Vagina (tissue), 2 donors: ENCODE data around the gene NAP1L4.

Experiments
- POLR2A ChIP-seq, 2 donors: fragments of 450-650 bp; IDR thresholded peaks; one replicate each; pipeline ENCODE4 v1.6.1; 2017; ENCODE audit warnings: antibody characterized with exemption in 2 of 2, mild to moderate bottlenecking in 2 of 2, moderate library complexity in 2 of 2
- TF ChIP-seq, protein P1 (sequence below), 3 experiments: fragments of 450-650 bp in 2 of 3; fragments of 200-600 bp in 1 of 3; sonication (generic) in 1 of 3; IDR thresholded peaks; one replicate each; pipeline ENCODE4 v1.5.1; 2017 to 2019; ENCODE audit warnings: antibody characterized with exemption in 3 of 3, mild to moderate bottlenecking in 2 of 3, moderate library complexity in 2 of 3

DNA sequence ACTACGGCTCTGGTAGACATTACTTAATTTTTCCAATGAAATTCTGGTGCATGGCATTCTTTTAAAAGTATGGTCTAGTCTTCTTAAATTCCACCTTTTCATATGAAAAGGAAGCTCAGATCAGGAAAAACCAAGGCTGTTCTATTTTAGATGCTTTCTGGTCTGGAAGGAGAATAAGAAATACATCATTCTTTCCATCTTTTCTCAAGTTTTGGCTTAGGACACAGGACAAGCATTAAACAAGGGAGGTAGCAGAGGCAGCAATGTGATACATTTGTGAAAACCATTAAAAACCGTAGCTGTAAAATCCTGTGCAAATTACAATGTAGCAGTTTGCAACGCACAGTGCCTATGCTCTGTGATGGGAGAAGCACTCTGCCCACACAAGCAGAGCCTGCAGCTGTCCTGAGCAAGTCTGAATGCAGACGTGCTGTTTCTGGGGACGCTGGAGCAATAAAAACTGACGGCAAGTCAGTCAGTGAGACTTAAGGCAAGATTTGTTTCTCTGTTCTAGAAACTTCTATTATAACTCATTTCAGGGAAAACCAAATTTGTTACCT is 23.7 kb downstream of the NAP1L4 start:
- TF ChIP-seq, protein P1, sequence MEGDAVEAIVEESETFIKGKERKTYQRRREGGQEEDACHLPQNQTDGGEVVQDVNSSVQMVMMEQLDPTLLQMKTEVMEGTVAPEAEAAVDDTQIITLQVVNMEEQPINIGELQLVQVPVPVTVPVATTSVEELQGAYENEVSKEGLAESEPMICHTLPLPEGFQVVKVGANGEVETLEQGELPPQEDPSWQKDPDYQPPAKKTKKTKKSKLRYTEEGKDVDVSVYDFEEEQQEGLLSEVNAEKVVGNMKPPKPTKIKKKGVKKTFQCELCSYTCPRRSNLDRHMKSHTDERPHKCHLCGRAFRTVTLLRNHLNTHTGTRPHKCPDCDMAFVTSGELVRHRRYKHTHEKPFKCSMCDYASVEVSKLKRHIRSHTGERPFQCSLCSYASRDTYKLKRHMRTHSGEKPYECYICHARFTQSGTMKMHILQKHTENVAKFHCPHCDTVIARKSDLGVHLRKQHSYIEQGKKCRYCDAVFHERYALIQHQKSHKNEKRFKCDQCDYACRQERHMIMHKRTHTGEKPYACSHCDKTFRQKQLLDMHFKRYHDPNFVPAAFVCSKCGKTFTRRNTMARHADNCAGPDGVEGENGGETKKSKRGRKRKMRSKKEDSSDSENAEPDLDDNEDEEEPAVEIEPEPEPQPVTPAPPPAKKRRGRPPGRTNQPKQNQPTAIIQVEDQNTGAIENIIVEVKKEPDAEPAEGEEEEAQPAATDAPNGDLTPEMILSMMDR (IDR thresholded peaks at IDR 0.05) = no peak
- no peak for TF ChIP-seq POLR2A (IDR thresholded peaks at IDR 0.05)
